Mesothelial cell of epicardium (in vitro differentiated cells): ENCODE measurements around the gene HOXD13. TPM values are rescaled to one million over a fixed set of nuclear protein-coding genes. Genes with fewer than 3 reads are reported as not detected.

Experiments
- DNase-seq, 2 experiments: peaks; one replicate each; pipeline ENCODE4 v3.0.0; 2021; ENCODE audit warnings: low spot score in 2 of 2; ENCODE audit not compliant: unreplicated experiment in 2 of 2
- H3K27ac Mint-ChIP-seq: 2 replicates; pipeline ENCODE4 v1.8.0; 2021; ENCODE audit warnings: mixed read lengths
- H3K27me3 Mint-ChIP-seq: 2 replicates; pipeline ENCODE4 v1.8.0; 2021; ENCODE audit warnings: low read depth, mixed read lengths
- H3K36me3 Mint-ChIP-seq: 2 replicates; pipeline ENCODE4 v1.8.0; 2021; ENCODE audit warnings: mixed read lengths
- H3K4me1 Mint-ChIP-seq: 2 replicates; pipeline ENCODE4 v1.8.0; 2021; ENCODE audit warnings: mixed read lengths
- H3K4me3 Mint-ChIP-seq: 2 replicates; pipeline ENCODE4 v1.8.0; 2021; ENCODE audit warnings: mild to moderate bottlenecking, moderate library complexity, mixed read lengths
- H3K9me3 Mint-ChIP-seq: 2 replicates; pipeline ENCODE4 v1.8.0; 2021; ENCODE audit warnings: mixed read lengths
- total RNA-seq: library from RNA; stranded (reverse); gene quantifications from 3 replicates; pipeline ENCODE4 v1.2.1, GENCODE V29; 2021
- TF ChIP-seq, protein P1 (sequence below): fragments of 200-600 bp; sonication (generic); IDR thresholded peaks from one replicate; pipeline ENCODE4 v1.5.0; 2021; ENCODE audit warnings: antibody characterized with exemption; ENCODE audit not compliant: unreplicated experiment

Gene HOXD13
- total RNA-seq, 1 donor from 2014 or later = 0.56 TPM

DNA sequence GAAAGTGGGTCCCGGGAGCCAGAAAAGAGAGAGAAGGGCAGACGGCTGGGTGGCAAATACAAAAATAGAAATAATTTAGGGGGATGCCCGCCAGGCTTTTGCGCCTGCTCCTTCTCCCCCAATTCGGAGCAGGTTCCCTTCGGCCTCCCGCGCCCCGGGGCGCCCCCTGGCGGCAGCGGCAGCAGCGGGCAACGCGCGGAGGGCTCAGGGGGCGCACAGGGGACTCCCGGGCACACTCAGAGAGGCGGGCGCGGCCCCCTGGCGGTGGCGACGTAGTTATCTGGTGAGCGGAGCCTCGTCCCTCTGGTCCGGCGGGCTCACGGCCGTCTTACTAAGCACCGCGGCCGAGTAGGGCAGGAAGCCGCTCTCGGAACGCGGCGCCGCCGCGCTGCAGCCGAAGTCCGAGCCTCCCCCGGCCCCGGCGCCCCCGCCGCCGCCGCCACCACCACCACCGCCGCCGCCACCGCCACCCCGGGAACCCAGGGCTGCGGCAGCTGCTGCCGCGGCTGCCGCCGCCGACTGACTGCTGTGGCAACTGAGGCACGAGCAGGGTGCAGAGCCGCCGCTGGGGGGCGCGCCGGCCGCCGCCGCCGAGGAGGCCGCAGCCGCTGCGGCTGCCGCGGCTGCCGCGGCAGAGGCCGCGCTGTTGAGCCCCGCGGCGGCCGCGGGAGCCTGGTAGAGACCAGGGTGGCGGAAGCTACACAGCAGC, 12.5 kb upstream of the HOXD13 start:
- H3K4me3 Mint-ChIP-seq = peak overlapping the region; percentile 67
- H3K9me3 Mint-ChIP-seq = no peaks in the 10 kb centered on the region
- TF ChIP-seq, protein P1, sequence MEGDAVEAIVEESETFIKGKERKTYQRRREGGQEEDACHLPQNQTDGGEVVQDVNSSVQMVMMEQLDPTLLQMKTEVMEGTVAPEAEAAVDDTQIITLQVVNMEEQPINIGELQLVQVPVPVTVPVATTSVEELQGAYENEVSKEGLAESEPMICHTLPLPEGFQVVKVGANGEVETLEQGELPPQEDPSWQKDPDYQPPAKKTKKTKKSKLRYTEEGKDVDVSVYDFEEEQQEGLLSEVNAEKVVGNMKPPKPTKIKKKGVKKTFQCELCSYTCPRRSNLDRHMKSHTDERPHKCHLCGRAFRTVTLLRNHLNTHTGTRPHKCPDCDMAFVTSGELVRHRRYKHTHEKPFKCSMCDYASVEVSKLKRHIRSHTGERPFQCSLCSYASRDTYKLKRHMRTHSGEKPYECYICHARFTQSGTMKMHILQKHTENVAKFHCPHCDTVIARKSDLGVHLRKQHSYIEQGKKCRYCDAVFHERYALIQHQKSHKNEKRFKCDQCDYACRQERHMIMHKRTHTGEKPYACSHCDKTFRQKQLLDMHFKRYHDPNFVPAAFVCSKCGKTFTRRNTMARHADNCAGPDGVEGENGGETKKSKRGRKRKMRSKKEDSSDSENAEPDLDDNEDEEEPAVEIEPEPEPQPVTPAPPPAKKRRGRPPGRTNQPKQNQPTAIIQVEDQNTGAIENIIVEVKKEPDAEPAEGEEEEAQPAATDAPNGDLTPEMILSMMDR = peak; percentile 89
- peaks cover 24% of the 10 kb centered on the region for H3K4me1 Mint-ChIP-seq
- peaks cover 96% of the 10 kb centered on the region for H3K27me3 Mint-ChIP-seq
- no peak overlapping the region for H3K27ac Mint-ChIP-seq
- no peaks in the 10 kb centered on the region for H3K36me3 Mint-ChIP-seq
- DNase-seq = peak; percentile 66 to 76

GRCh38 chr2:176080540-176081375, 11.8 kb upstream of the HOXD13 start:
- H3K27ac Mint-ChIP-seq = no peak overlapping the region
- peak in 1 of 2 experiments; percentile 45 for DNase-seq
- TF ChIP-seq, protein P1 = no peak

GRCh38 chr2:176081376-176081836, 11.1 kb upstream of the HOXD13 start:
- Mint-ChIP-seq H3K4me1 (peaks cover 22% of the 10 kb centered on the region), H3K27me3 (peaks cover 96% of the 10 kb centered on the region), H3K27ac (no peak overlapping the region), H3K36me3 (no peaks in the 10 kb centered on the region), H3K9me3 (no peaks in the 10 kb centered on the region), H3K4me3 (peak overlapping the region; percentile 44)
- no peak for DNase-seq
- TF ChIP-seq, protein P1 = no peak

More at GRCh38 chr2:176080540-176081375, 11.8 kb upstream of the HOXD13 start:
- Mint-ChIP-seq H3K4me3 (peak overlapping the region; percentile 44), H3K9me3 (no peaks in the 10 kb centered on the region), H3K4me1 (peaks cover 22% of the 10 kb centered on the region), H3K27me3 (peaks cover 96% of the 10 kb centered on the region), H3K36me3 (no peaks in the 10 kb centered on the region)

GRCh38 chr2:176081837-176082524, 10.5 kb upstream of the HOXD13 start:
- no peaks in the 10 kb centered on the region for H3K36me3 Mint-ChIP-seq
- peaks cover 96% of the 10 kb centered on the region for H3K27me3 Mint-ChIP-seq
- H3K4me3 Mint-ChIP-seq = no peak overlapping the region
- H3K27ac Mint-ChIP-seq = no peak overlapping the region
- peaks cover 22% of the 10 kb centered on the region for H3K4me1 Mint-ChIP-seq
- peak in 1 of 2 experiments; percentile 55 for DNase-seq
- no peaks in the 10 kb centered on the region for H3K9me3 Mint-ChIP-seq
- TF ChIP-seq, protein P1 = no peak

- H3K36me3 Mint-ChIP-seq = no peaks in the 10 kb centered on the region
- no peaks in the 10 kb centered on the region for H3K9me3 Mint-ChIP-seq
- no peak overlapping the region for H3K4me3 Mint-ChIP-seq
- no peak for DNase-seq
- H3K4me1 Mint-ChIP-seq = peaks cover 22% of the 10 kb centered on the region
- H3K27ac Mint-ChIP-seq = no peak overlapping the region
- H3K27me3 Mint-ChIP-seq = peaks cover 96% of the 10 kb centered on the region
- TF ChIP-seq, protein P1 = no peak
Measured at GRCh38 chr2:176082525-176082823, 10.0 kb upstream of the HOXD13 start.
